Measurements from ENCODE around the gene SNAI1. TPM values are rescaled to one million over a fixed set of nuclear protein-coding genes. Genes with fewer than 3 reads are reported as not detected.

The SNAI1 gene
- total RNA-seq, 1 experiment from 2014 or later, result 5.4 TPM

- no peaks in the 10 kb centered on the region for H4K20me1 ChIP-seq (ENCODE audit: low read length)
- H3K9me2 ChIP-seq (replicated peaks; ENCODE audit: low read length), result no peaks in the 10 kb centered on the region
- ATAC-seq, result no peak
- no peaks in the 10 kb centered on the region for H3K79me2 ChIP-seq (ENCODE audit: low read length)
- peak overlapping the region; percentile 51; the same call in 1 of the 2 replicates for H3K9ac ChIP-seq (ENCODE audit: low read length)
- no peaks in the 10 kb centered on the region for H3K36me3 ChIP-seq (ENCODE audit: low read depth, low read length)
- ChIA-PET POLR2A (ENCODE audit: unreplicated experiment) (interaction anchor here (0.9 kb wide), 1 partner anchor 93 kb away, joined by 11 read pairs; no protein-coding TSS in a partner anchor), CTCF (interaction anchor here (0.6 to 5.5 kb wide), 4 partner anchors 82 to 137 kb away, joined by 3 to 77 read pairs (median 4); no protein-coding TSS in a partner anchor)
- no peaks in the 10 kb centered on the region for H3K9me3 ChIP-seq (ENCODE audit: low read length)
- H2AFZ ChIP-seq (ENCODE audit: low read length), result peak overlapping the region; percentile 74
- H3K4me2 ChIP-seq (ENCODE audit: low read length), result peak overlapping the region; percentile 72
- no peaks in the 10 kb centered on the region for H3F3A ChIP-seq (ENCODE audit: low read length, unreplicated experiment)
- DNase-seq, result no peak
- H3K27me3 ChIP-seq (ENCODE audit: low read length), result no peaks in the 10 kb centered on the region
- peaks cover 35% of the 10 kb centered on the region for H3K4me1 ChIP-seq (ENCODE audit: insufficient read depth, low read length)
- peak overlapping the region; percentile 55; the same call in 1 of the 2 replicates for H3K4me3 ChIP-seq (ENCODE audit: low read length)
- intact Hi-C loops (cut with micrococcal nuclease), result loop anchor here (1.0 to 5.0 kb wide), 2 partner anchors 93 to 109 kb away; no protein-coding TSS in a partner anchor
- no TSS peak for BruUV-seq (replicated peaks)
- TF ChIP-seq EZH2 (IDR thresholded peaks at IDR 0.05; ENCODE audit: low read length, unreplicated experiment), result no peak
- TF ChIP-seq CTCF (conservative IDR thresholded peaks at IDR 0.05; ENCODE audit: low read depth, low read length), result no peak
- no peak for TF ChIP-seq EZH2phosphoT487 (IDR thresholded peaks at IDR 0.05; ENCODE audit: borderline replicate concordance, low read length)
- no peak overlapping the region for H3K27ac ChIP-seq (ENCODE audit: low read length)
Observed at GRCh38 chr20:49978685-49979029, 4.1 kb upstream of the SNAI1 start.

DNA sequence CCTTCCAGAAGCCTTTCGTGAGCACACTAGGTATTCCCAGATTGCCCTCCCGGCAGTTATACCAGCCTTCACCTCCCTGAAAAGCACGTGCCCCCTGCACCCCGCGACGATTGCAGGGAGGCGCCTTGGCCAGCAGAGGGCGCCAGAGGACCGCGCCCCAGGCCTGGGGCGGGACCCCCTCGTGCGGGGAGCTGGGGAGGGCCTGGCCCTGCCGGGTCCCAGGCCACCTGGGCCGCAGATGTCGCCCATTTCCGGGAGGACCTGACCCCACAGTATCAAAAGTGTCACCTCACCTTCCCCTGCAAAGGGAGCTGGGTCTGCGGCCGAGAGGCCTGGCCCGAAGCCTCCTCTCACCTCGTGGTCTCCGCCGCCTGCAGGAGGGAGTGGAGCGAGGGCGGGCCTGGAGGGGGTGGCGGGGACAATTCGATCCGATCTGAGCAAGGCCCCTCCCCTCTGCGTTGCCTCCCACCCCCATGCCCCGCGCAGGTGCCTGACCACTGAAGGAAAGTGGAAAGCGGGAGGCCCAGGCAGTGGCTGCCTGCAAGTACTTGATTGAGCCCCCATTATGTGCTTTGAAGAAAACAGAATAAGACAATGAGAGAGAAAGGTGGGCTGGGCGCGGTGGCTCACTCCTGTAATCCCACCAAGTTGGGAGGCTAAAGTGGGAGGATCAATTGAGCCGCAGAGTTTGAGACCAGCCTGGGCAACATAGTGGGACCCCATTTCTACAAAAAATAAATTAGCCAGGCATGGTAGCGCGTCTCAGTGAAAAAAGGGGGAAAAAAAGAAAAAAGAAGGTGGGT is 3.5 kb upstream of the SNAI1 start:
- H3K9ac ChIP-seq (ENCODE audit: low read length), result peak overlapping the region; percentile 51
- BruUV-seq (replicated peaks), result no TSS peak
- ChIA-PET POLR2A (ENCODE audit: unreplicated experiment) (interaction anchor here (0.6 to 0.9 kb wide), 2 partner anchors 92 to 161 kb away, joined by 6 to 11 read pairs; no protein-coding TSS in a partner anchor), CTCF (interaction anchor here (0.5 to 5.5 kb wide), 12 partner anchors 34 to 426 kb away, joined by 3 to 77 read pairs (median 4); no protein-coding TSS in a partner anchor)
- peak overlapping the region; percentile 55 for H3K4me3 ChIP-seq (ENCODE audit: low read length)
- H2AFZ ChIP-seq (ENCODE audit: low read length), result peak overlapping the region; percentile 74
- H3K27ac ChIP-seq (ENCODE audit: low read length), result no peak overlapping the region
- no peaks in the 10 kb centered on the region for H3K9me2 ChIP-seq (replicated peaks; ENCODE audit: low read length)
- H3K4me2 ChIP-seq (ENCODE audit: low read length), result peak overlapping the region; percentile 72
- intact Hi-C loops (cut with micrococcal nuclease), result loop anchor here (1.0 to 5.0 kb wide), 2 partner anchors 92 to 108 kb away; no protein-coding TSS in a partner anchor
- peaks cover 35% of the 10 kb centered on the region for H3K4me1 ChIP-seq (ENCODE audit: insufficient read depth, low read length)
- no peaks in the 10 kb centered on the region for H4K20me1 ChIP-seq (ENCODE audit: low read length)
- no peaks in the 10 kb centered on the region for H3K36me3 ChIP-seq (ENCODE audit: low read depth, low read length)
- no peaks in the 10 kb centered on the region for H3K27me3 ChIP-seq (ENCODE audit: low read length)
- TF ChIP-seq EZH2 (IDR thresholded peaks at IDR 0.05; ENCODE audit: low read length, unreplicated experiment) (no peak), CTCF (conservative IDR thresholded peaks at IDR 0.05; ENCODE audit: low read depth, low read length) (peak; percentile 100)
- no peaks in the 10 kb centered on the region for H3K9me3 ChIP-seq (ENCODE audit: low read length)
- no peaks in the 10 kb centered on the region for H3K79me2 ChIP-seq (ENCODE audit: low read length)
- DNase-seq, result peak; percentile 83
- no peaks in the 10 kb centered on the region for H3F3A ChIP-seq (ENCODE audit: low read length, unreplicated experiment)
- peak; percentile 53 for ATAC-seq
